VCaP (cell line): ENCODE measurements around the gene CGB3.
"Not testable (repeated sequence)": the region's sequence is repeated elsewhere in the genome, so short reads cannot be mapped to it uniquely, and the experiment has no call there.

Experiments
- H3K27ac ChIP-seq: fragments of 450-650 bp; 2 replicates; pipeline ENCODE4 v1.5.1; 2017
- TF ChIP-seq, protein P1 (sequence below): fragments of 450-650 bp; conservative IDR thresholded peaks from 2 replicates; pipeline ENCODE4 v1.5.1; 2017; ENCODE audit warnings: mild to moderate bottlenecking, moderate library complexity

Gene CGB3

GRCh38 chr19:49024233-49024632 is at the start of gene CGB3:
Gene CGB3 (minus strand): TSS chr19:49024333. CDS start chr19:49023971, 362 bp downstream.
- not testable (repeated sequence) for H3K27ac ChIP-seq

DNA sequence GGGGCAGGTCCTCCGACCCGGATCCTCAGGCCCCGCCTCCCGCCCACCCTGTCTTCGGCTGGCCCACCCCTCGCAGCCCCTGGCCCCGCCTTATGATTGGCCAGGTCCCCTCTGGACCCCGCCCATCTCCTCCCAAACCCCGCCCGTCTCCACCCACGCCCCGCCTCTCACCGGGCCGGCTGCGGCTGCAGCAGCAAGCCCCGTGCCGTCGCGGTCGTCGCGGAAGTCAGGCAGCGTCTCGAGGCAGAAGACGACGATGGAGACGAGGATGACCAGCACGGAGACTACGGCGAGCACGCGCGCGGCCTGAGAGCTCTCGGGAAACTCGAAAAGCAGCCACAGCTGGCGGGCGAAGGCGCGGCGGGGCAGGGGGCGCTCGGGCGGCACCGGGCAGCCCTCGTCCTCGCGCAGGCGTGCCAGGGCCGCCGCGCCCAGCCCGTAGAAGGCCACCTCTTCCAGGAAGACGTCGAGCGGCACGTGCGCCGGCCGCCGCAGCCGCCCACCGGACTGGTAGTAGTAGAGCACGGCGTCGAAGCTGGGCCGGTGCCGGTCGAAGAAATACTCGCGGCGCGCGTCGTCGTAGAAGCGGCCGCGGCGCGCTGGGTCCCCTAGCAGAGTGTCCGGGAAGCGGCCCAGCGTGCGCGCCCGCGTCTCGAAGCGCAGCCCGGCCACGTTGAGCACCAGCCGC is 47.9 kb upstream of the CGB3 start:
- no peak overlapping the region for H3K27ac ChIP-seq
- TF ChIP-seq, protein P1, sequence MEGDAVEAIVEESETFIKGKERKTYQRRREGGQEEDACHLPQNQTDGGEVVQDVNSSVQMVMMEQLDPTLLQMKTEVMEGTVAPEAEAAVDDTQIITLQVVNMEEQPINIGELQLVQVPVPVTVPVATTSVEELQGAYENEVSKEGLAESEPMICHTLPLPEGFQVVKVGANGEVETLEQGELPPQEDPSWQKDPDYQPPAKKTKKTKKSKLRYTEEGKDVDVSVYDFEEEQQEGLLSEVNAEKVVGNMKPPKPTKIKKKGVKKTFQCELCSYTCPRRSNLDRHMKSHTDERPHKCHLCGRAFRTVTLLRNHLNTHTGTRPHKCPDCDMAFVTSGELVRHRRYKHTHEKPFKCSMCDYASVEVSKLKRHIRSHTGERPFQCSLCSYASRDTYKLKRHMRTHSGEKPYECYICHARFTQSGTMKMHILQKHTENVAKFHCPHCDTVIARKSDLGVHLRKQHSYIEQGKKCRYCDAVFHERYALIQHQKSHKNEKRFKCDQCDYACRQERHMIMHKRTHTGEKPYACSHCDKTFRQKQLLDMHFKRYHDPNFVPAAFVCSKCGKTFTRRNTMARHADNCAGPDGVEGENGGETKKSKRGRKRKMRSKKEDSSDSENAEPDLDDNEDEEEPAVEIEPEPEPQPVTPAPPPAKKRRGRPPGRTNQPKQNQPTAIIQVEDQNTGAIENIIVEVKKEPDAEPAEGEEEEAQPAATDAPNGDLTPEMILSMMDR: no peak

- H3K27ac ChIP-seq: no peak overlapping the region
- TF ChIP-seq, protein P1: no peak
Observed at GRCh38 chr19:49070416-49070815, 46.3 kb upstream of the CGB3 start.

- TF ChIP-seq, protein P1: no peak
- no peak overlapping the region for H3K27ac ChIP-seq
Observed at GRCh38 chr19:49069026-49069425, 44.9 kb upstream of the CGB3 start.

GRCh38 chr19:49067554-49067953 is 43.4 kb upstream of the CGB3 start:
- H3K27ac ChIP-seq: no peak overlapping the region
- TF ChIP-seq, protein P1: no peak

- no peak overlapping the region for H3K27ac ChIP-seq
- TF ChIP-seq, protein P1: no peak
Observed at GRCh38 chr19:49065905-49066512, 41.9 kb upstream of the CGB3 start.

DNA sequence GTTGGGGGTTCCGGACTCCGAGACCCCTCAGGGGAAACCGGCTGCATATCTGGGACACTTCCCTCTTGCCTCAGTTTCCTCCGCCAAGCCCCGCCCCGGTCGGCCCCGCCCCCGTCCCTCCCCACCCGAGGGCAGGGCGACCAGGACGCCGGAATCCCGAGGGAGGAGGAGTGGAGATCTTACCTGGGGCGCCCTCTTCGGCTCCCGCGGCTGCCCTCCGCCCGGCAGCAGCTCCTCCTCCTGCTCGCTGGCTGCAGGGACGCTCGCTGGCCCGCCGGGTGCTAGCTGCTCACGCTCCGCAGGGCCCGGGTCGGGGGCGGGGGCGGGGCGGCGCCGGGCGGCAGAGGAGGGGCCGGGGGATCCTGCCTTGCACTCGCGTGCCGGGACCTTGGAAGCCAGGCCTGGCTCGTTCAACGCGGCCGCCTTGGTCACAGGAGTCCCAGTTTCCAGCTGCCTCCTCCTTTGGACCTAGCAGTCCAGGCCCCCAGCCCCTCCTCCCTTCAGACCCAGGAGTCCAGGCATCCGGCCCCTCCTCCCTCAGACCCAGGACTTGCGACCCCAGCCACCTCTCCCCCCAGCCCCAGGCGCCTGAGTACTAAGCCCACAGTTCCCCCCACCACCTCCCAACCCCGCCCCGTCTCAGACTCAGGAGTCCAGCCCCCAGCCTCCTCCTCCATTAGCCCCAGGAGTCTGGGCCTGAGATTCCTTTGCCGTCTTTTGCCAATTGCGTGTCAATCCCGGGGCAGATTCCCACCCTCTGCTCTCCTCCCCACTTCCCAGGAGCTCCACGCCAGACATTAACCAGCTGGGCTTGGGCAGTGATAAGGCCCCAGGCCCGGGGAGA is 40.9 kb upstream of the CGB3 start, which contains the start of gene NTF4:
NTF4 (minus strand) TSS at position 51 of the 844 bp plus-strand sequence. CDS start 2,821 bp downstream, outside the sequence.
- H3K27ac ChIP-seq: peak within 1 kb of the TSS; percentile 57
- TF ChIP-seq, protein P1: peak; percentile 24
